HG03175 (cell line): ENCODE results near the gene TSPYL2.

Experiments
- ATAC-seq: cut with Tn5 transposase; IDR thresholded peaks from one replicate; pipeline ENCODE4 v1.9.1; 2021; ENCODE audit warnings: mild to moderate bottlenecking, moderate library complexity; ENCODE audit not compliant: unreplicated experiment

The TSPYL2 gene

GRCh38 chrX:53081925-53082772, at the start of gene TSPYL2:
Gene TSPYL2 (plus strand): TSS chrX:53082367. CDS start chrX:53082499, 132 bp downstream.
- peak; percentile 93 for ATAC-seq

- no peak for ATAC-seq
These were observed 46.0 kb upstream of the TSPYL2 start for GRCh38 chrX:53036149-53036548.

- ATAC-seq: no peak
These were observed 42.9 kb upstream of the TSPYL2 start for GRCh38 chrX:53039236-53039635.

- ATAC-seq: no peak
These were observed 37.2 kb upstream of the TSPYL2 start for GRCh38 chrX:53044995-53045394.

GRCh38 chrX:53047228-53047627, 34.9 kb upstream of the TSPYL2 start:
- no peak for ATAC-seq

- ATAC-seq: no peak
These were observed 33.7 kb upstream of the TSPYL2 start, which contains the start of gene GPR173 for GRCh38 chrX:53048169-53049126. Gene GPR173 (plus strand): TSS chrX:53048789. CDS start chrX:53076622, 27,833 bp downstream.

- no peak for ATAC-seq
These were observed 33.0 kb upstream of the TSPYL2 start for GRCh38 chrX:53049127-53049517.

GRCh38 chrX:53050841-53051240, 31.3 kb upstream of the TSPYL2 start:
- no peak for ATAC-seq

GRCh38 chrX:53055244-53055849, 26.8 kb upstream of the TSPYL2 start:
- no peak for ATAC-seq

GRCh38 chrX:53056292-53056691, 25.9 kb upstream of the TSPYL2 start:
- ATAC-seq: no peak

GRCh38 chrX:53065104-53065503, 17.1 kb upstream of the TSPYL2 start:
- no peak for ATAC-seq

- ATAC-seq: no peak
These were observed 11.1 kb upstream of the TSPYL2 start for GRCh38 chrX:53071064-53071463.

- peak; percentile 84 for ATAC-seq
These were observed 10.4 kb upstream of the TSPYL2 start for GRCh38 chrX:53071604-53072417.

GRCh38 chrX:53072418-53073114, 9.6 kb upstream of the TSPYL2 start:
- ATAC-seq: no peak

- no peak for ATAC-seq
These were observed 9.0 kb upstream of the TSPYL2 start for GRCh38 chrX:53073115-53073586.

GRCh38 chrX:53075011-53075410, 7.2 kb upstream of the TSPYL2 start:
- no peak for ATAC-seq

GRCh38 chrX:53076671-53077070, 5.5 kb upstream of the TSPYL2 start:
- no peak for ATAC-seq

GRCh38 chrX:53077207-53078197, 4.7 kb upstream of the TSPYL2 start:
- no peak for ATAC-seq
